Lower lobe of right lung (tissue), 2 donors: ENCODE data around the gene LHFPL6. TPM values are rescaled to one million over a fixed set of nuclear protein-coding genes. Genes with fewer than 3 reads are reported as not detected.

Source experiments
- ATAC-seq, 2 donors: fragments of 200-7000 bp; cut with Tn5 transposase; one replicate each; pipeline ENCODE4 v1.9.1; 2020 to 2022; ENCODE audit warnings: mild to moderate bottlenecking in 2 of 2, moderate library complexity in 2 of 2
- DNase-seq: peaks from one replicate; pipeline ENCODE4 v3.0.0-alpha.2; 2020
- H3K27ac ChIP-seq: fragments of 200-600 bp; one replicate; pipeline ENCODE4 v1.8.0; 2022
- H3K27me3 ChIP-seq: fragments of 200-600 bp; one replicate; pipeline ENCODE4 v1.8.0; 2022; ENCODE audit warnings: low read depth
- H3K36me3 ChIP-seq: fragments of 200-600 bp; one replicate; pipeline ENCODE4 v1.8.0; 2022; ENCODE audit warnings: mild to moderate bottlenecking
- H3K4me1 ChIP-seq: fragments of 200-600 bp; one replicate; pipeline ENCODE4 v1.8.0; 2022
- H3K4me3 ChIP-seq: fragments of 200-600 bp; one replicate; pipeline ENCODE4 v1.8.0; 2022; ENCODE audit warnings: mild to moderate bottlenecking
- H3K9me3 ChIP-seq: fragments of 200-600 bp; one replicate; pipeline ENCODE4 v1.8.0; 2022
- CTCF ChIP-seq: fragments of 200-600 bp; IDR thresholded peaks from one replicate; pipeline ENCODE4 v1.8.0; 2022; ENCODE audit warnings: antibody characterized with exemption, mild to moderate bottlenecking
- intact Hi-C: fragments of 100-400 bp; cut with DNase I; formaldehyde crosslinking; loops from one replicate; pipeline ENCODE4 v1.11.0; 2022
- total RNA-seq: library from RNA; stranded (reverse); fragmentation: NEBNext Ultra II Directional; extraction: Animal tissue kit (Norgen Biotek cat#: 25700); gene quantifications from one replicate; pipeline ENCODE4 v1.2.1, GENCODE V29; 2021
- donor health status: DM: no; HTN: yes; CAD: no; lungs with severe emphysema.

LHFPL6 gene
- total RNA-seq, 1 donor from 2014 or later: 68.7 TPM

- H3K27me3 ChIP-seq: no peaks in the 10 kb centered on the region
- peaks cover 11% of the 10 kb centered on the region for H3K4me1 ChIP-seq
- no peak for DNase-seq
- no peak for ATAC-seq
- no peak for TF ChIP-seq CTCF
- H3K4me3 ChIP-seq: no peak overlapping the region
- H3K36me3 ChIP-seq: no peaks in the 10 kb centered on the region
- no peaks in the 10 kb centered on the region for H3K9me3 ChIP-seq
- no peak overlapping the region for H3K27ac ChIP-seq
- intact Hi-C loops: no loop called here
Observed at GRCh38 chr13:39527961-39528660, 74.9 kb downstream of the LHFPL6 start.

GRCh38 chr13:39527301-39527700, 75.7 kb downstream of the LHFPL6 start:
- DNase-seq (no peak), ATAC-seq (no peak)
- TF ChIP-seq CTCF: no peak
- intact Hi-C loops: no loop called here
- no peaks in the 10 kb centered on the region for H3K36me3 ChIP-seq
- H3K4me1 ChIP-seq: peaks cover 11% of the 10 kb centered on the region
- no peaks in the 10 kb centered on the region for H3K27me3 ChIP-seq
- no peaks in the 10 kb centered on the region for H3K9me3 ChIP-seq
- no peak overlapping the region for H3K27ac ChIP-seq
- H3K4me3 ChIP-seq: no peak overlapping the region

GRCh38 chr13:39526499-39526898, 76.5 kb downstream of the LHFPL6 start:
- no peak overlapping the region for H3K27ac ChIP-seq
- H3K4me3 ChIP-seq: no peak overlapping the region
- H3K36me3 ChIP-seq: no peaks in the 10 kb centered on the region
- no peak for DNase-seq
- H3K4me1 ChIP-seq: peaks cover 7% of the 10 kb centered on the region
- no peaks in the 10 kb centered on the region for H3K27me3 ChIP-seq
- no peaks in the 10 kb centered on the region for H3K9me3 ChIP-seq
- ATAC-seq: no peak
- TF ChIP-seq CTCF: no peak
- intact Hi-C loops: no loop called here

GRCh38 chr13:39525506-39525905, 77.5 kb downstream of the LHFPL6 start:
- no peak for DNase-seq
- ATAC-seq: no peak
- Histone ChIP-seq H3K4me1 (no peaks in the 10 kb centered on the region), H3K36me3 (no peaks in the 10 kb centered on the region), H3K4me3 (no peak overlapping the region), H3K9me3 (no peaks in the 10 kb centered on the region), H3K27ac (no peak overlapping the region), H3K27me3 (no peaks in the 10 kb centered on the region)
- intact Hi-C loops: no loop called here
- no peak for TF ChIP-seq CTCF

- intact Hi-C loops: no loop called here
- Histone ChIP-seq H3K4me3 (no peak overlapping the region), H3K27ac (no peak overlapping the region), H3K4me1 (no peaks in the 10 kb centered on the region), H3K9me3 (no peaks in the 10 kb centered on the region), H3K36me3 (no peaks in the 10 kb centered on the region), H3K27me3 (no peaks in the 10 kb centered on the region)
- TF ChIP-seq CTCF: no peak
- ATAC-seq: no peak
- DNase-seq: no peak
Observed at GRCh38 chr13:39524795-39525194, 78.2 kb downstream of the LHFPL6 start.
